GM12878 (cell line): Measurements from ENCODE around the gene CORO1C.

Experiments used
- MEF2A ChIP-seq: IDR thresholded peaks from 2 replicates; pipeline ENCODE4 v1.6.1; 2011; ENCODE audit warnings: low read depth, mild to moderate bottlenecking, low read length, moderate library complexity; ENCODE audit not compliant: insufficient read depth
- NBN ChIP-seq: fragments of 450-650 bp; IDR thresholded peaks from 2 replicates; pipeline ENCODE4 v1.6.1; 2016
- NFYB ChIP-seq: IDR thresholded peaks from 2 replicates; pipeline ENCODE4 v1.6.1; 2011; ENCODE audit warnings: low read depth, mild to moderate bottlenecking, low read length, improper control_type of control experiment, moderate library complexity; ENCODE audit not compliant: insufficient read depth
- NRF1 ChIP-seq: conservative IDR thresholded peaks from 2 replicates; pipeline ENCODE4 v1.6.1; 2011; ENCODE audit warnings: mild to moderate bottlenecking, low read depth, low read length, improper control_type of control experiment
- POLR2AphosphoS2 ChIP-seq: IDR thresholded peaks from 2 replicates; pipeline ENCODE4 v1.6.1; 2011; ENCODE audit warnings: low read depth, mild to moderate bottlenecking, low read length, improper control_type of control experiment, moderate library complexity
- RAD21 ChIP-seq: IDR thresholded peaks from 2 replicates; pipeline ENCODE4 v1.6.1; 2011; ENCODE audit warnings: mild to moderate bottlenecking, low read depth, low read length, moderate library complexity; ENCODE audit not compliant: insufficient read depth
- RFX5 ChIP-seq: IDR thresholded peaks from 2 replicates; pipeline ENCODE4 v1.6.1; 2011; ENCODE audit warnings: low read depth, low read length, improper control_type of control experiment
- SPI1 ChIP-seq: IDR thresholded peaks from 2 replicates; pipeline ENCODE4 v1.6.1; 2011; ENCODE audit warnings: low read depth, mild to moderate bottlenecking, low read length, moderate library complexity, borderline replicate concordance; ENCODE audit not compliant: insufficient read depth
- YY1 ChIP-seq: IDR thresholded peaks from 2 replicates; pipeline ENCODE4 v1.6.1; 2011; ENCODE audit warnings: low read depth, mild to moderate bottlenecking, low read length
- TF ChIP-seq, protein P1 (sequence below), 3 experiments: IDR thresholded peaks in 2 of 3; conservative IDR thresholded peaks in 1 of 3; 2 replicates each; pipeline ENCODE4 v1.5.1; 2011; ENCODE audit warnings: low read depth in 3 of 3, low read length in 3 of 3, mild to moderate bottlenecking in 3 of 3, control low read depth in 2 of 3, moderate library complexity in 2 of 3, inconsistent platforms in 1 of 3, mixed read lengths in 1 of 3; ENCODE audit not compliant: control insufficient read depth in 2 of 3, insufficient read depth in 1 of 3; ENCODE audit errors: extremely low read depth in 1 of 3
- TF ChIP-seq, protein P2 (sequence below): fragments of 450-650 bp; IDR thresholded peaks from 2 replicates; pipeline ENCODE4 v1.6.1; 2016; ENCODE audit warnings: mild to moderate bottlenecking
- TF ChIP-seq, protein P3 (sequence below): IDR thresholded peaks from 2 replicates; pipeline ENCODE4 v1.6.1; 2012; ENCODE audit warnings: low read depth, low read length, improper control_type of control experiment
- TF ChIP-seq, protein P4 (sequence below): fragments of 450-650 bp; formaldehyde crosslinking; IDR thresholded peaks from 2 replicates; pipeline ENCODE4 v1.5.0; 2022; ENCODE audit warnings: mild to moderate bottlenecking, missing genetic modification characterization

DNA sequence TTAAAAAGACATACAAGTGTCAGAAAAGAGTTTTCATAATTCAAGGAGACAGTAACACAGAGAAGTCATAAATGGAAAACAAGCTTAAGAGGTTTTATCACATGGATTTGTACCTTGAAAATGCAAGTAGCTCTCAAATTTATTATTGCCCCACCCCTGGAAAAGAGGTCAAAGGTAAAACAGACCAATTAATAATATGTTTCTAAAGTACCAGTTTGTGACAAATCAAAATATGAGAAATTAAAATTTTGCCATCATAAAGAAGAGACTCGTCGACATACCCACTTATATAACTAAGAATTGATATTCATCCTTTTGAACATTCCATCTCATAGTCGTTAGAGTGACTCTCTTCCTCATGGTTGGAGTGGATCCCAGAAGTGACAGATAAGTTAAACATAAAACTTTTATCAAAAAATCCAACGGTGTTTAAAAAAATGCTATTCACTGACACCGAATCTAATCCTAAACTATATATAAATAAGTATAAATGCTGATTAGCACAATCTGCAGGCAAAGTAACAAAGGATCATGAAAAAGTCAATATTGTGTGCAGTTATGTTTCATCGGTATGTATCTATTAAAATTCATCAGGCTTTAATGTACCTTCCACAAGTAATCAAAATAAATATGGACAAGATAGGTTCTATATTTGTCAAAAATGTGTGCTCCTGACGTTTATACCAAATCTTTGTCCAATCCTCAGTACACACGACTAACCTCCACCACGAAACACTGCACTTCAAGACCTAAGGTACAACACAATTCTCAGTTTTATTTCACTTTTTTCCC is 2.3 kb downstream of the CORO1C start:
- TF ChIP-seq, protein P1, sequence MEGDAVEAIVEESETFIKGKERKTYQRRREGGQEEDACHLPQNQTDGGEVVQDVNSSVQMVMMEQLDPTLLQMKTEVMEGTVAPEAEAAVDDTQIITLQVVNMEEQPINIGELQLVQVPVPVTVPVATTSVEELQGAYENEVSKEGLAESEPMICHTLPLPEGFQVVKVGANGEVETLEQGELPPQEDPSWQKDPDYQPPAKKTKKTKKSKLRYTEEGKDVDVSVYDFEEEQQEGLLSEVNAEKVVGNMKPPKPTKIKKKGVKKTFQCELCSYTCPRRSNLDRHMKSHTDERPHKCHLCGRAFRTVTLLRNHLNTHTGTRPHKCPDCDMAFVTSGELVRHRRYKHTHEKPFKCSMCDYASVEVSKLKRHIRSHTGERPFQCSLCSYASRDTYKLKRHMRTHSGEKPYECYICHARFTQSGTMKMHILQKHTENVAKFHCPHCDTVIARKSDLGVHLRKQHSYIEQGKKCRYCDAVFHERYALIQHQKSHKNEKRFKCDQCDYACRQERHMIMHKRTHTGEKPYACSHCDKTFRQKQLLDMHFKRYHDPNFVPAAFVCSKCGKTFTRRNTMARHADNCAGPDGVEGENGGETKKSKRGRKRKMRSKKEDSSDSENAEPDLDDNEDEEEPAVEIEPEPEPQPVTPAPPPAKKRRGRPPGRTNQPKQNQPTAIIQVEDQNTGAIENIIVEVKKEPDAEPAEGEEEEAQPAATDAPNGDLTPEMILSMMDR (IDR thresholded peaks at IDR 0.05 in 2 of 3, conservative IDR thresholded peaks at IDR 0.05 in 1 of 3; ENCODE audit: control insufficient read depth in 2 of 3, extremely low read depth in 1 of 3, insufficient read depth in 1 of 3, low read depth in 3 of 3, low read length in 3 of 3): no peak
- TF ChIP-seq, protein P2, sequence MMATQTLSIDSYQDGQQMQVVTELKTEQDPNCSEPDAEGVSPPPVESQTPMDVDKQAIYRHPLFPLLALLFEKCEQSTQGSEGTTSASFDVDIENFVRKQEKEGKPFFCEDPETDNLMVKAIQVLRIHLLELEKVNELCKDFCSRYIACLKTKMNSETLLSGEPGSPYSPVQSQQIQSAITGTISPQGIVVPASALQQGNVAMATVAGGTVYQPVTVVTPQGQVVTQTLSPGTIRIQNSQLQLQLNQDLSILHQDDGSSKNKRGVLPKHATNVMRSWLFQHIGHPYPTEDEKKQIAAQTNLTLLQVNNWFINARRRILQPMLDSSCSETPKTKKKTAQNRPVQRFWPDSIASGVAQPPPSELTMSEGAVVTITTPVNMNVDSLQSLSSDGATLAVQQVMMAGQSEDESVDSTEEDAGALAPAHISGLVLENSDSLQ: no peak
- TF ChIP-seq NBN: no peak
- no peak for TF ChIP-seq SPI1
- TF ChIP-seq RFX5: no peak
- TF ChIP-seq NRF1: no peak
- TF ChIP-seq POLR2AphosphoS2: no peak
- TF ChIP-seq MEF2A: no peak
- TF ChIP-seq, protein P3, sequence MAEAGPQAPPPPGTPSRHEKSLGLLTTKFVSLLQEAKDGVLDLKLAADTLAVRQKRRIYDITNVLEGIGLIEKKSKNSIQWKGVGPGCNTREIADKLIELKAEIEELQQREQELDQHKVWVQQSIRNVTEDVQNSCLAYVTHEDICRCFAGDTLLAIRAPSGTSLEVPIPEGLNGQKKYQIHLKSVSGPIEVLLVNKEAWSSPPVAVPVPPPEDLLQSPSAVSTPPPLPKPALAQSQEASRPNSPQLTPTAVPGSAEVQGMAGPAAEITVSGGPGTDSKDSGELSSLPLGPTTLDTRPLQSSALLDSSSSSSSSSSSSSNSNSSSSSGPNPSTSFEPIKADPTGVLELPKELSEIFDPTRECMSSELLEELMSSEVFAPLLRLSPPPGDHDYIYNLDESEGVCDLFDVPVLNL: no peak
- no peak for TF ChIP-seq RAD21
- TF ChIP-seq NFYB: no peak
- TF ChIP-seq YY1: no peak
- TF ChIP-seq, protein P4, sequence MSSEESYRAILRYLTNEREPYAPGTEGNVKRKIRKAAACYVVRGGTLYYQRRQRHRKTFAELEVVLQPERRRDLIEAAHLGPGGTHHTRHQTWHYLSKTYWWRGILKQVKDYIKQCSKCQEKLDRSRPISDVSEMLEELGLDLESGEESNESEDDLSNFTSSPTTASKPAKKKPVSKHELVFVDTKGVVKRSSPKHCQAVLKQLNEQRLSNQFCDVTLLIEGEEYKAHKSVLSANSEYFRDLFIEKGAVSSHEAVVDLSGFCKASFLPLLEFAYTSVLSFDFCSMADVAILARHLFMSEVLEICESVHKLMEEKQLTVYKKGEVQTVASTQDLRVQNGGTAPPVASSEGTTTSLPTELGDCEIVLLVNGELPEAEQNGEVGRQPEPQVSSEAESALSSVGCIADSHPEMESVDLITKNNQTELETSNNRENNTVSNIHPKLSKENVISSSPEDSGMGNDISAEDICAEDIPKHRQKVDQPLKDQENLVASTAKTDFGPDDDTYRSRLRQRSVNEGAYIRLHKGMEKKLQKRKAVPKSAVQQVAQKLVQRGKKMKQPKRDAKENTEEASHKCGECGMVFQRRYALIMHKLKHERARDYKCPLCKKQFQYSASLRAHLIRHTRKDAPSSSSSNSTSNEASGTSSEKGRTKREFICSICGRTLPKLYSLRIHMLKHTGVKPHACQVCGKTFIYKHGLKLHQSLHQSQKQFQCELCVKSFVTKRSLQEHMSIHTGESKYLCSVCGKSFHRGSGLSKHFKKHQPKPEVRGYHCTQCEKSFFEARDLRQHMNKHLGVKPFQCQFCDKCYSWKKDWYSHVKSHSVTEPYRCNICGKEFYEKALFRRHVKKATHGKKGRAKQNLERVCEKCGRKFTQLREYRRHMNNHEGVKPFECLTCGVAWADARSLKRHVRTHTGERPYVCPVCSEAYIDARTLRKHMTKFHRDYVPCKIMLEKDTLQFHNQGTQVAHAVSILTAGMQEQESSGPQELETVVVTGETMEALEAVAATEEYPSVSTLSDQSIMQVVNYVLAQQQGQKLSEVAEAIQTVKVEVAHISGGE (CRISPR knock-in tag): no peak
